ENCODE results near the gene BTN3A1.
A peak's percentile ranks its signal among the peaks of the same experiment; 100 is the strongest.

BTN3A1 gene

DNA sequence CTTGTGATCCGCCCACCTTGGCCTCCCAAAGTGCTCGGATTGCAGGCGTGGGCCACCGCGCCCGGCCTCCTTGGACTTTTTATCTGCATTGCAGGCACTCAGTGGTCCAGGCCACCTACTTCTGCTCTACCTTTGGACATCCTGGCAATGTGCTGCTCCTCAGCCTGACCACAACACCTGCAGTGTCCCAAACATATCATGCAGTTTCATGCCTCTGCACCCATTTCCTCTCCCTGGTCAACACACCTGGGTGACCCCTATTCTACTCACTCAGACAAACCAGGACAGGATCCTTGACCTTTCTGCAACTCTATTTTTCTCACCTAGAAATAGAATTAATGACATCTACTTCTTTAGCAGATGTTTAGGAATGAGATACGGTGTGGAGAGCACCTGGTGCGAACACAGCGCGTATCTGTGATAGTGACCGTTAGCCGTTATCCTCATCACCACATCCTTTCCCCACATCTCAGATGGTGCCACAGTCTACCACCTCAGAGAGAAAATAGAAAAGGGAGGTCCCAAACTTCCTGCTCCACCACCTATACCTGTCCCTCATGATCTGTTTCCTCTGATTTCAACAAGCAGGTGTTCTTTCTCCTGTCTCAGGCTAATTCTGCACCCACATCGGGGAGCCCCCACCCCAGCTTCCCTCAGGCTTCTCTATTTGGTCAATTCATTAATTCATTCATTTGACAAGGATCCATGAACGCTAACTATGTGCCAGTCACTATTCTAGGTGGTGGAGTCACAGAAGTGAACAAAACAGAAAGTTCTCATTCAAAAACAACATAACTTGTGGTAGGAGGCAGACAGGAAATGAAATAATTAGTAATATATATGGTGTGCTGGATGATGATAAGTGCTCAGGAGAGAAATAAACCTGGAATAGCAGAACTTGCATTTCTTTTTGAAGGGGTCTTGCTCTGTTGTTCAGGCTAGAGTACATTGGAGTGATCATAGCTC is 41.3 kb upstream of the BTN3A1 start:
- H3K4me3 ChIP-seq (replicated peaks; ENCODE audit: low read depth, low read length) = no peak overlapping the region
- TF ChIP-seq, protein P1, sequence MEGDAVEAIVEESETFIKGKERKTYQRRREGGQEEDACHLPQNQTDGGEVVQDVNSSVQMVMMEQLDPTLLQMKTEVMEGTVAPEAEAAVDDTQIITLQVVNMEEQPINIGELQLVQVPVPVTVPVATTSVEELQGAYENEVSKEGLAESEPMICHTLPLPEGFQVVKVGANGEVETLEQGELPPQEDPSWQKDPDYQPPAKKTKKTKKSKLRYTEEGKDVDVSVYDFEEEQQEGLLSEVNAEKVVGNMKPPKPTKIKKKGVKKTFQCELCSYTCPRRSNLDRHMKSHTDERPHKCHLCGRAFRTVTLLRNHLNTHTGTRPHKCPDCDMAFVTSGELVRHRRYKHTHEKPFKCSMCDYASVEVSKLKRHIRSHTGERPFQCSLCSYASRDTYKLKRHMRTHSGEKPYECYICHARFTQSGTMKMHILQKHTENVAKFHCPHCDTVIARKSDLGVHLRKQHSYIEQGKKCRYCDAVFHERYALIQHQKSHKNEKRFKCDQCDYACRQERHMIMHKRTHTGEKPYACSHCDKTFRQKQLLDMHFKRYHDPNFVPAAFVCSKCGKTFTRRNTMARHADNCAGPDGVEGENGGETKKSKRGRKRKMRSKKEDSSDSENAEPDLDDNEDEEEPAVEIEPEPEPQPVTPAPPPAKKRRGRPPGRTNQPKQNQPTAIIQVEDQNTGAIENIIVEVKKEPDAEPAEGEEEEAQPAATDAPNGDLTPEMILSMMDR (IDR thresholded peaks at IDR 0.05; ENCODE audit: low read length, missing control alignments) = no peak
- DNase-seq (ENCODE audit: low read depth) = no peak

DNA sequence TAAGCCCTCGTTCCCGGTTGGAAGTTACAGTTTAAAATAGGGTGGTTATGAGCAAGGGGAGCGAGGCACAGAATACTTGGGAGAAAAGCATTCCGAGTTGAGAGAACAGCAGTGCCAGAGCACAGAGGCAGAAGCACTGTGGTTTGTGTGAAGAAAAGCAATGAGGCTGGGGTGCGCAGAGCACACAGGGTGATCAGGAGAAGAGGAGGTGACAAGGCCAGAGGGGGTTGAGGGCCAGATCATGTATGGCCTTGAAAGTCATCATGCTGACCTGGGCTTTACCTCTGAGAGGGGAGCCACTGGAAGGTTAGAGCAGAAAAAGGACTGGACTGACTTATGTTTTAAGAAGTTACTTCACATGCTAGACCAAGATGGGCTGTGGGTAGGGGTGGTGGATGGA is 40.5 kb upstream of the BTN3A1 start:
- H3K4me3 ChIP-seq (replicated peaks; ENCODE audit: low read depth, low read length) = no peak overlapping the region
- TF ChIP-seq, protein P1 (IDR thresholded peaks at IDR 0.05; ENCODE audit: low read length, missing control alignments) = no peak
- no peak for DNase-seq (ENCODE audit: low read depth)

DNA sequence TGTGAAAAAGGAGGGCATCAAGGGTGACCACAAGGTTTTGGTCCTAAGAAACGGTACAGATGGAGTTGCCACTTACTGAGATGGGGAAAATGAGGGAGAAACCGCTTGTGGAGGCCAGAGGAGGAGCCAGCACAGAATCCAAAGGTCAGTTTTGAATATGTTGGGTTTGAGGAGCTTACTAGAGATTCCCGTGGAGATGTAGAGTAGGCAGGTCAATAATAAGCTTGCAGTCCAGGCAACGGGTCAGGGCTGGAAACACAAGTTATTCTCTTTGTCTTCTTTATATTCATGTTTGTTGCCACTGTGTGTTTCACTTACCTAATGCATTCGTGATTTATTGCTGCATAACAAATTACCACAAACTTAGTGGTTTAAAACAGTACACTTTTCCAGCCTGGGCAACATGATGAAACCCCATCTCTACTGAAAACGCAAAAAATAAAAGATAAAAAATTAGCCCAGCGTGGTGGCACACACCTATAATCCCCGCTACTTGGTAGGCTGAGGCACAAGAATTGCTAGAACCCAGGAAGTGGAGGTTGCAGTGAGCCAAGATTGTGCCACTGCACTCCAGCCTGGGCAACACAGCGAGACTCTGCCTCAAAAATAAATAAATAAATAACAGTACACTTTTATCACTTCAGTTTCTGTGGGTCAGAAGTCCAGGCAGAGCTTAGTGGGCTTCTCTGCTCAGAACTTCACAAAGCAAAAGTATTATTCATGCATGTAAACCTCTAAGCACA is 39.8 kb upstream of the BTN3A1 start:
- H3K4me3 ChIP-seq (replicated peaks; ENCODE audit: low read depth, low read length) = no peak overlapping the region
- no peak for DNase-seq (ENCODE audit: low read depth)
- TF ChIP-seq, protein P1 (IDR thresholded peaks at IDR 0.05; ENCODE audit: low read length, missing control alignments) = no peak

DNA sequence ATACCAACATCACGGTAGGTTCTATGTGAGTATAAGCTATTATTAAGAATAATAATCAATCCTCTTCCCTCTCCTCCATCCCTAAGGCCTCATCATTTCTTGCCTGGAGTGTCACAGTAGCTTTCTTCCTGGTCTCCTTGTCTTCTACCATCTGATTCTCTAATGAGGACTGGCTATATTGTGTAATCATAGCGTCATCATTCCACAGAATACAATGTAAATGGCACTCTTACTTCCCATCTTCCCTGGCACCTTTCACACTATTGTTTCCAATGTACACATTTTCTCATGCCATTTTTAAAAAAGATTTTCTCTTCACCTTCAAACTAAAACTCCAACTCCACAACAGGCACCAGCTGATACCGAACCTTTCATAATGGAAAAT is 39.2 kb upstream of the BTN3A1 start:
- no peak for DNase-seq (ENCODE audit: low read depth)
- TF ChIP-seq, protein P1 (IDR thresholded peaks at IDR 0.05; ENCODE audit: low read length, missing control alignments) = no peak
- no peak overlapping the region for H3K4me3 ChIP-seq (replicated peaks; ENCODE audit: low read depth, low read length)

DNA sequence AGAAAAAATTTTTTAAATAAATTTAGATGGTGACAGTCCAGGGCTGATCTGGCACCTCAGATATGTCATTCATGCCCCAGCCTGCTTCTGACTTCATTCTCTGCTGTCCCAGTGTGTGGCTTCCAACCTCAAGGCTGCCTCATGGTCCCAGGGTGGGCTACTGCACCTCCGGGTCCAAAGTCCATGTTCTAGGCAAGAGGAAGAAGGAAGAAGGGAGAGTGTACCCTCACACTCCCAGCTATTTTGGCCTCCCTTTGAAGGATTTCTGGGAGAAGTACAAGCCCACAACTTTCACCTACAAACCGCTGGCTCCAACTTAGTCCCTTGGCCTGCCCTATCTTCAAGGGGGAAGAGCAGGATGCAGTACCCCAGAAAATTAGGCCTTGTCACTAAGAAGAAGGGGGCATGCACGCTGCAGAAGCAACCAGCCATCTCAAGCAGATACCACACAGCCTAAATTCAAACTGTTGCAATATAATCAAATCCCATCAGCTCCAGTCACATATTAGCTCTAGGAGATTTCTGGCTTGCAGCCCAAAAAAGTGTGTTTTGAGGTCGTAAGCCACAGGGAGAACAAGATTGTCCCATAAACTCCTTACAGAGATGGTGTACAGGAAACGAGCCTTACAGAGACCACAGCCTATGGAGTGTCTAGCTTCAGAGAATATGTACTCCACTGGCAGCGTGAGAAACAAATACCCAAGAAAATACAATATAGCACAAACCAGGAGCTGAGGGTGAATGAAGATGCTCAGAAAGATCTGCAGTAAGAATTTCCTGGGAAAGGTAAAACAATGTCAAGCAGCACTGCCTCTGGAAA is 38.0 kb upstream of the BTN3A1 start:
- DNase-seq (ENCODE audit: low read depth) = no peak
- peak overlapping the region; percentile 76 for H3K4me3 ChIP-seq (replicated peaks; ENCODE audit: low read depth, low read length)

DNA sequence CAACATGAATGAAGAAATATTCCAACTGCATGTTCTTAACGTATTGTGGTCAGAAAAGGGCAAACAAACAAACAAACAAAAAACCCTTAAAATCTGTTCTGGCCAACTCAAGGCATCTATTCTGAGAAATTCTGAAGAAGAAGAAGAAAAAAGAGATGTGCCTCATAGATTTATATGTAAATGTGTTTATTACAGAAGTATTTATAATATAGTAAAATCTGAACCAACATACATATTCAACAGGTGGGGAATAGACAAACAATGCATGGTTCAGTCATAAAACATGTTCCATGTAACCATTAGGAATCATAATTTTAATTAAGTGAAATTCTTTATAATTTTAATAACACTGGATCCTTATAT is 36.5 kb upstream of the BTN3A1 start:
- no peak for DNase-seq (ENCODE audit: low read depth)
- peak overlapping the region; percentile 76 for H3K4me3 ChIP-seq (replicated peaks; ENCODE audit: low read depth, low read length)
- TF ChIP-seq, protein P1 (IDR thresholded peaks at IDR 0.05; ENCODE audit: low read length, missing control alignments) = no peak

More for the DNA sequence above, 38.0 kb upstream of the BTN3A1 start:
- TF ChIP-seq, protein P1 (IDR thresholded peaks at IDR 0.05; ENCODE audit: low read length, missing control alignments) = no peak
